Measurements from ENCODE around the gene GAD1.

GAD1 gene

GRCh38 chr2:170845343-170845742 is 28.7 kb downstream of the GAD1 start:
- no peak for DNase-seq (ENCODE audit: low read depth in 1 of 2, low spot score in 1 of 2)

DNA sequence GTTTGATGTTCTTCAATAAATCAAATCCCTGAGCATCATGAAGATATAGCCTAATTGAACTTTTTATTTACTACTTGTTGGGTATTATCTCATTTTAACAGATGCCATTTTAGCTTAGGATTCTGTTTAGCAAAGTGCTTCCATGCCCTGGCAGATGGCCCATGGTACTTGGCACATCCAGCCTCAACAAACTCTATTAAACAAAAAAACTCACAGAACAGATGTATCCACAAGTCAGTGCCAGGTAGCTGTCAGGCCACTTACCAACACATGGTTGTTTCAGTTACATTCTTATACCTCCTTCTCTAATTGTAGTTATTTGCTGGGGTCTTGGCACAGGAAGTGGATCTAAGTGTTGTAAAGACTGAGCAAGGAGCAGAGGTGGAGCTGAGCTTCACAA is 29.6 kb downstream of the GAD1 start:
- no peak for DNase-seq (ENCODE audit: low read depth in 1 of 2, low spot score in 1 of 2)

DNA sequence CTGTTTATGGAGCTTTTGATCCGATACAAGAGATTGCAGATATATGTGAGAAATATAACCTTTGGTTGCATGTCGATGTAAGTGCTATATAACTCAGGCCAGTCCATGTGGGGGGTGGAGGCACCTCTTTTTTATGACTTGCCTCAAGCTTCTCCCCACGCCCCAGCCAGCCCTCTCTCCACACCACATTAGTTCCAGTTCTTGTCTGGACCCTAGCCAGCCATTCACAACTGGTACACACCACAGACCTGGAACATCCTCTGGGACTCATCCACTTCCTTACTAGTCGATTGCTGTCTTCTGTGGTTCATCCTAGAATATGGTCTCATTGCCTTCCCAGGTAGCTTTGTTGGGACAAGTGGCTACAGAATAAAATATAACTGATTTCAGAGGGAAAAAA is 31.0 kb downstream of the GAD1 start:
- DNase-seq (ENCODE audit: low read depth in 1 of 2, low spot score in 1 of 2) = no peak

DNA sequence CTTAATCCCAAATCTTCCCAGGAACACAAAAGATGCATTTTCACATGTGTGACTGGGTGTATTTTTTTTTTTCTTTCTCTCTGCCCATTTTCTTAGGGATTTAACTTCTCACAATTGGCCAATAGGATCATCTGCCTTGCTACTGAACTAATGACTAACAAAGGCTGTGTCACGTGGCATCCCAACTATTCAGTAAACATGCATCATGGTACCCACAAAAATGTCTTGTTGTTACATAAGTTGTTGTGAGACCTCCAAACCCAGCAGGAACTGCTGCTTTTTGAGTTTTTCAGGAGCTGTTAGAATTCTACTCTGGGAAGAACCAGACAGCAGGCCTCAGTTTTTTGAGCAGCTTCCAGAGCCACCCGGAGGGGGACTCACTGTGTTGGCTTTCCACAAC is 31.9 kb downstream of the GAD1 start:
- DNase-seq (ENCODE audit: low read depth in 1 of 2, low spot score in 1 of 2) = no peak

GRCh38 chr2:170850251-170850650 is 33.6 kb downstream of the GAD1 start:
- DNase-seq (ENCODE audit: low read depth in 1 of 2, low spot score in 1 of 2) = no peak

- no peak for DNase-seq (ENCODE audit: low read depth in 1 of 2, low spot score in 1 of 2)
Observed at GRCh38 chr2:170851635-170852034, 34.9 kb downstream of the GAD1 start.

DNA sequence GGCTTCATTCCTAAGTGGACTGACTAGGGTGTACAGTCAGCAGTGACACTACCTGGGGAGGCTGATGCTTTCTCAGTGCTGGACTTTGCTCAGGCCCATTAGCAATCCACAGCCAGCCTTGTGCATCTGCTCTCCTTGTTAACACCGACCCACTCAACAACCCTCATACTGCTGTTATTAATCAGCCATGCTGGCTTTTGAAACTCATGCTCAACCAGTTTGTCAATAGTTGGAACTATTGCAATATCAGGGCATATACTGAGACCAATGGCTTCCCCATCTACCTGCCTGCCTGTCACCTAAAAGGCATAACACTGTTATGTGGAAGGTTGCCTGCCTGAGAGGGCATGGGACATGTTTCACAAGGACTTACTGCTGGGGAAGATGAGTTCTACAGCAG is 39.4 kb downstream of the GAD1 start:
- no peak for DNase-seq (ENCODE audit: low read depth in 1 of 2, low spot score in 1 of 2)

GRCh38 chr2:170862286-170862902 is 45.7 kb downstream of the GAD1 start:
- no peak for DNase-seq (ENCODE audit: low read depth in 1 of 2, low spot score in 1 of 2)

- no peak for DNase-seq (ENCODE audit: low read depth in 1 of 2, low spot score in 1 of 2)
Observed at GRCh38 chr2:170863087-170863486, 46.4 kb downstream of the GAD1 start.

- no peak for DNase-seq (ENCODE audit: low read depth in 1 of 2, low spot score in 1 of 2)
Observed at GRCh38 chr2:170869036-170869435, 52.3 kb downstream of the GAD1 start.

DNA sequence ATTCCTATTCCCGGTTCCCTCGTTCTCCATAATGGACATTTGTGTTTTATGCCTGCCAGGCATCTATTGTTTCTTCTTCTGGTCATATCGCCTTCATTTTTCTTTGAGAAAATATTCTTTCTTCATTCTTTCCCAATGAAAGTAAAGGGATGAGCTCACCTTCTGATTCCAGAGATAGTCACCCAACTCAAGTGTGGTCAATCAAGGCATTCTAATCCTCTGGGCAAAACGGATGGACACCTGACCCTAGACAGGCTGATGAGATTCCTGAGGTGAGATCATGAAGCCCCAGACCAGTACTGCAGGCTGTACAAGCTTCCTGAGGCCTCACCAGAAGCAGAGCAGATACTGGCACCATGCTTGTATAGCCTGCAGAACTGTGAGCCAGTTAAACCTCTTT is 52.8 kb downstream of the GAD1 start:
- no peak for DNase-seq (ENCODE audit: low read depth in 1 of 2, low spot score in 1 of 2)

DNA sequence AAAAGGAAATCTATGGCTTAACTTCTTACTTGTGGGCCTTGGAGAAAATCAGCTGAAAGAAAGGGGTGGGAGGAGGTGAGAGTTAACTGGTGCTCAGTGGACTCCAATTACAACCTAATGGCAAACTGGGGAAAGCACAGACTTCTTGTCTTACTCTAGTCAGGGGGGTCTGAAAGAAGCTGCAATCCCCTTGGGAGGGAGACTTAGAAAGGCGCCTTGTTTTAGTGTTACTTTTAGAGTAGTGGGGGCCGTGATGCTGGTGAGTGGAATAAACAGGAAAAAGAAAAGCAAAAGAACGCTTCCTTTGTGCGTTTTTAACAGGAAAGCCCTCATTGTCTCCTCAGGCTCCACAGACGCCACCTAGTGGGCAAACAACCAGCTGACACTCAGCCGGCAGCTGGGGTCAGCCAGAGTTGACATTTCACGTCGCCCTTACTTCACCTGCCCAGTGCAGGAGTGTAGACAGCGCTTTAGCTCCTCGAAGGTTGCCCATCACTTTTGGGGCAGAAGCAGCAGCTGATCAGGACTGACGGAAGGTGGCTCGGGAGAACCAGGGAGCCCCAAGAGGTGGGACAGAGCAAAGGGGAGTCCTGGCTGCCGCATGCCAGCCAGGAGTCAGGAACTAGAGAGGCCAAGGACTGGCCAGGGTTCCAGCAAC is 56.5 kb downstream of the GAD1 start:
- DNase-seq (ENCODE audit: low read depth in 1 of 2, low spot score in 1 of 2) = peak; percentile 42 to 56

DNA sequence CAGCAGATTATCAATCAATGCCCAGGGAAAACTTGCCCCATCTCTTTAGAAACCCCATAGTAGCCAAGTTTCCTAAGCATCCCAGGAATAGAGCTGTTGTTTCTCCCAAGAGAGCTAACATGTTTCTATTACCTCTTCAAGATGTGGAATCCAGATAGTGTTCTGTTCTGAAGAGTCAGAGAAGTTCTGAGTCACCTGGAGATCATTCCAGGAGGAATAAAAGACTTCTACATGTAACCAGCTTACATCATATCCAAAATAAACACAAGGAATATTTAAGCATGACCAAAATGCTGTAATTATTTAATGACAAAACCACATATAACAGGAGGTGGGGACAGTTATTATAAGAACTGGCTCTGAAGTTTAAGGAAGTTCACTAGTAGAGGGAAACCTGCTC is 61.4 kb downstream of the GAD1 start:
- no peak for DNase-seq (ENCODE audit: low read depth in 1 of 2, low spot score in 1 of 2)

GRCh38 chr2:170878505-170878904 is 61.8 kb downstream of the GAD1 start:
- no peak for DNase-seq (ENCODE audit: low read depth in 1 of 2, low spot score in 1 of 2)

- no peak for DNase-seq (ENCODE audit: low read depth in 1 of 2, low spot score in 1 of 2)
Observed at GRCh38 chr2:170881840-170882239, 65.2 kb downstream of the GAD1 start.

DNA sequence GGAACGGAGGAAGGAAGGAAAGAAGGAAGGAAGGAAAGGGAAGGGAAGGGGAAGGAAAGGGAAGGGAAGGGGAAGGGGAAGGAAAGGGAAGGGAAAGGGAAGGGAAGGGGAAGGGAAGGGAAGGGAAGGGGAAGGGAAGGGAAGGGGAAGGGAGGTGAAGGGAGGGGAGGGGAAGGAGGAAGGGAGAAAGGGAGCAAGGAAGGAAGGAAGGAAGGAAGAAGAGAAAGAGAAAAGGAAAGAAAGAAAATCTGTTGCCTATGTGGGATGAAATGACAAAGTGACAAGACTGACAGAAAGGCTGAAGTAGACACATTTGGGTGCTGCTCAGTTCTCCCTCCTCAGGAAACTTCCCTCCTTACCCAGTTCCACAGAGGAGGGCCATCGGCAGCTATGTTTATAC is 66.1 kb downstream of the GAD1 start:
- DNase-seq (ENCODE audit: low read depth in 1 of 2, low spot score in 1 of 2) = no peak

DNA sequence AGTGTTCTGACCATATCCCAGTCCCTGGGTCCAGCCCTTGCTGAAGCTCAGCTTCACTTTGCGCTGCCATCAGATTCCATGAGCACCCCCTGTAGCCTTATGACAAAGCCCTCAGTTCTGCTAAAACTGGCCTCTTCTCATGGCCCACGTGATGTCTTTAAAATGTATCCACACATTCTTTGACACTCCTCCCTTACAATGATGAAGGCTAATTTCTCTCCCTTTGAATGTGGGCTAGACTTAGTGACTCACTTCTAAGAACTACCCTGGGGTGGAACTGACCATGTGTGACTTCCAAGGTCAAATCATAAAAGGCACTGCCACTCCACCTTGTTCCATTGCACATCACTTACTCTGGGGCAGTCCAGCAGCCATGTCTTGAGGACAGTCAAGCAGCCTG is 67.0 kb downstream of the GAD1 start:
- DNase-seq (ENCODE audit: low read depth in 1 of 2, low spot score in 1 of 2) = no peak

DNA sequence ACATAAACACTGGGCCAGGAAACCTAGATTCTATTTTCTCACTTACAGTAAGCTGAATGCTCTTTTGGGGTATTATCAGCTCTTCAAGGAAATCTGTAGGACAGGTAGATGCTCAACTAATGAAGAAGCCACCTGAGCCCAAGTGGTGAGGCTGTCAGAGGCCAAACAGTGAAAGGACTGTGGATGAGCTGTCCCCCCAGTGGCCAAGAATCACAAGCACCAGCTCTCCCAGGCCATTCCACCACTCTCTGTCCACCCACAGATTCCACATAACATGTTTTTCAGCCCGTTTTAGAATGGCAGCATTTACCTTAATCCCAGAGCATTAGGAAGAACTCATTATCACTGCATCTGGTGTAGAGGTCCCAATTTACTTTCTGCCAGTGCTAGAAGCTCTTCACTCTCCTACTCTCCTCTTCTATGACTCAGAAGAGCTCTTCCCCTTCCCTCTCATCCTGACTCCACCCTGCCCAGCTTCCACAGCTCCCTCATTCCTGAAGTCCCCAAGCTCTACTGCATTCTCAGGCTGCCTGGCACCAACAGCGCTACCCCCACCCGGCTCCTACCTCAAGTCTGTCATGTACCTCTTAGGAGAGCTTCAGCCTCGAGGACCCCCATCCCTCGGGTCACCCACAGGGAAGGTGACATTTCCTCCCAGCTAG is 68.6 kb downstream of the GAD1 start:
- DNase-seq (ENCODE audit: low read depth in 1 of 2, low spot score in 1 of 2) = no peak

GRCh38 chr2:170886386-170886785 is 69.7 kb downstream of the GAD1 start:
- DNase-seq (ENCODE audit: low read depth in 1 of 2, low spot score in 1 of 2) = no peak

- no peak for DNase-seq (ENCODE audit: low read depth in 1 of 2, low spot score in 1 of 2)
Observed at GRCh38 chr2:170887496-170887895, 70.8 kb downstream of the GAD1 start.

DNA sequence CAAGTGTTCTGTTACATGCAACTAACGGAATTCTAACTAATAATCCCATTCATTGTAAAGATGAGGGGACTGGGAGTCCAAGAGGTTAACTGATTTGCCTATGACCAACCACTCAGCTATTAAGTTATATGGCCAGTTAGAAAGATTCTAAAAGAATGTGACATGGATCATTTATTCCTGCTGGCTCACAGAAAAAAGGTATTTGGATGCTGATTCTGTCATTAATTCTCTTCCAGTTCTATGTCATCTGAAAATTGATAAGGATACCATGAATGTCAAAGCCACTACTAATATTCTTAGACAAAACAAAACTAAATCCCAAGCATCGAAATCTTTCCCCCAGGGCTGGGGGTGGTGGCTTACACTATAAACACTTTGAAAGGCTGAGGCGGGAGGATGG is 71.2 kb downstream of the GAD1 start:
- DNase-seq (ENCODE audit: low read depth in 1 of 2, low spot score in 1 of 2) = no peak

DNA sequence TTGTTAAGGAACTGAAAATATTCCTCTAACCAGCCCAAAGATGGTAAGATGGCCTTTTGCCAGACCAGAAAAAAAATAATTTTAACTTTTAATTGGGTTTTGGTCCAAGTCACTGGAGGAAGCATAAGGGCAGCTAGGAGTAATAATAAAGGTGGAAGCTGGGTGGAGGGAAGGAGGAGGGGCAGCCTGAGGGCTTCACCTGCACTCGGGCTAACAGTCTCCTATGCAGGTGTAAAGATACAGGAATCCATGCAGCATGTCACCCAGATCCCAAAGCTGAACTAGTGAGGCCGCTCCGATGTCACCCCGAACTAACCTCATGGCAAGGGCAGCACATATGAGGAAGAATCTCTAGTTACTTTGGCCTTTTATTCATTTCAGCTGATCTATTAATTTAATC is 75.2 kb downstream of the GAD1 start:
- DNase-seq (ENCODE audit: low read depth in 1 of 2, low spot score in 1 of 2) = no peak
